VCaP (cell line): ENCODE measurements around the gene RNU6-7.

ENCODE experiments used
- H3K27ac ChIP-seq: fragments of 450-650 bp; 2 replicates; pipeline ENCODE4 v1.5.1; 2017
- TF ChIP-seq, protein P1 (sequence below): fragments of 450-650 bp; conservative IDR thresholded peaks from 2 replicates; pipeline ENCODE4 v1.5.1; 2017; ENCODE audit warnings: mild to moderate bottlenecking, moderate library complexity

RNU6-7 gene

DNA sequence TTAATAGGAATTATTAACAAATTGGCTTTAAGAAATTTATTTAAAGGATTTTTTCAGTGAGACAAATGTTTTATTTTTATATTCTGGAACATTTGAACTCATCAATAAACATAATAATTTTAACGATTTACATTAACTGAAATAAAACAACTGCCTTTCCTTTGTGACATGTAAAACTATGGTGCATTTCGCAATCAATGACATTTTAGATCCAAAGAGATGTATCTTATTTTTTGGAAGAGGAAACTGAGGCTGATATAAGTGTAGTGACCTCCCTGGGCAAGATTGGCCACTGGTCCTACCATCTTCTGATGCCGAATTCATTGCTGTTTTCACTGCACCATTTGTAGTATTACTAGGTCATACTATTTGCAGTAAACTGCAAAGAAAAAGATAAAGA, 3.7 kb downstream of the RNU6-7 start:
- no peak overlapping the region for H3K27ac ChIP-seq
- TF ChIP-seq, protein P1, sequence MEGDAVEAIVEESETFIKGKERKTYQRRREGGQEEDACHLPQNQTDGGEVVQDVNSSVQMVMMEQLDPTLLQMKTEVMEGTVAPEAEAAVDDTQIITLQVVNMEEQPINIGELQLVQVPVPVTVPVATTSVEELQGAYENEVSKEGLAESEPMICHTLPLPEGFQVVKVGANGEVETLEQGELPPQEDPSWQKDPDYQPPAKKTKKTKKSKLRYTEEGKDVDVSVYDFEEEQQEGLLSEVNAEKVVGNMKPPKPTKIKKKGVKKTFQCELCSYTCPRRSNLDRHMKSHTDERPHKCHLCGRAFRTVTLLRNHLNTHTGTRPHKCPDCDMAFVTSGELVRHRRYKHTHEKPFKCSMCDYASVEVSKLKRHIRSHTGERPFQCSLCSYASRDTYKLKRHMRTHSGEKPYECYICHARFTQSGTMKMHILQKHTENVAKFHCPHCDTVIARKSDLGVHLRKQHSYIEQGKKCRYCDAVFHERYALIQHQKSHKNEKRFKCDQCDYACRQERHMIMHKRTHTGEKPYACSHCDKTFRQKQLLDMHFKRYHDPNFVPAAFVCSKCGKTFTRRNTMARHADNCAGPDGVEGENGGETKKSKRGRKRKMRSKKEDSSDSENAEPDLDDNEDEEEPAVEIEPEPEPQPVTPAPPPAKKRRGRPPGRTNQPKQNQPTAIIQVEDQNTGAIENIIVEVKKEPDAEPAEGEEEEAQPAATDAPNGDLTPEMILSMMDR: no peak

GRCh38 chr14:32205984-32206383, 4.1 kb downstream of the RNU6-7 start:
- no peak overlapping the region for H3K27ac ChIP-seq
- TF ChIP-seq, protein P1: no peak

- TF ChIP-seq, protein P1: no peak
- no peak overlapping the region for H3K27ac ChIP-seq
Measured at GRCh38 chr14:32206552-32206951, 4.7 kb downstream of the RNU6-7 start.

GRCh38 chr14:32208490-32208889, 6.6 kb downstream of the RNU6-7 start:
- H3K27ac ChIP-seq: no peak overlapping the region
- TF ChIP-seq, protein P1: no peak

DNA sequence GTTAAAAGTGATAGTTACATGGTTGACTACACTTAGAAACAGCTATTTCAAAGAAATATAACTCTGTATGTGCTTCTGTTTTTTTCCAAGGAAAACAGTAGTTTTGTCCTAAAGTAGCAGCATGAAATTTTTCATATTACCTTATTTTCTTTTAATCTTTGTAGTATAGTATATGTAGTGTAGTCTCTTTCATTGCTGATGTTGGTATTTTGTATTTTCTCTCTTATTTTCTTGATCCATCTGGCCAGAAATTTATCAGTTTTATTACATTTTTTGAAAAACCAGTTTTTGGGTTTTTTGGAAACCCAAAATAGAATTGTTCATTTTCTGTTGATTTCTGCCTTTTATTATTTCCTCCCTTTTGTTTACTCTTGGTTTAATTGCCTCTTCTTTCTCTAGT, 7.6 kb downstream of the RNU6-7 start:
- TF ChIP-seq, protein P1: no peak
- H3K27ac ChIP-seq: no peak overlapping the region

GRCh38 chr14:32211068-32211404, 9.2 kb downstream of the RNU6-7 start:
- H3K27ac ChIP-seq: no peak overlapping the region
- TF ChIP-seq, protein P1: no peak

GRCh38 chr14:32212833-32213232, 11.0 kb downstream of the RNU6-7 start:
- TF ChIP-seq, protein P1: no peak
- H3K27ac ChIP-seq: no peak overlapping the region

- TF ChIP-seq, protein P1: no peak
- no peak overlapping the region for H3K27ac ChIP-seq
Measured at GRCh38 chr14:32217301-32217700, 15.5 kb downstream of the RNU6-7 start.
